Suprapubic skin (tissue), 4 donors: ENCODE measurements around the gene OR9A2. TPM values are rescaled to one million over a fixed set of nuclear protein-coding genes. Genes with fewer than 3 reads are reported as not detected.
A peak's percentile ranks its signal among the peaks of the same experiment; 100 is the strongest.

Experiments used
- DNase-seq, 2 donors: peaks; one replicate each; pipeline ENCODE4 v3.0.0-alpha.2; 2019; ENCODE audit warnings: low spot score in 2 of 2
- H3K27ac ChIP-seq: fragments of 200-600 bp; sonication (generic); one replicate; pipeline ENCODE4 v1.5.1; 2019
- H3K27me3 ChIP-seq: fragments of 200-600 bp; sonication (generic); one replicate; pipeline ENCODE4 v1.5.1; 2019
- H3K36me3 ChIP-seq: fragments of 200-600 bp; sonication (generic); one replicate; pipeline ENCODE4 v1.5.1; 2019
- H3K4me1 ChIP-seq: fragments of 200-600 bp; sonication (generic); one replicate; pipeline ENCODE4 v1.5.1; 2019
- H3K4me3 ChIP-seq: fragments of 200-600 bp; sonication (generic); one replicate; pipeline ENCODE4 v1.5.1; 2019; ENCODE audit warnings: mild to moderate bottlenecking
- H3K9me3 ChIP-seq: fragments of 200-600 bp; sonication (generic); one replicate; pipeline ENCODE4 v1.5.1; 2019
- CTCF ChIP-seq, 2 donors: fragments of 200-600 bp in 1 of 2; fragments of 450-650 bp in 1 of 2; sonication (generic) in 1 of 2; IDR thresholded peaks; one replicate each; pipeline ENCODE4 v1.5.1; 2016 to 2019; ENCODE audit warnings: antibody characterized with exemption in 2 of 2, mild to moderate bottlenecking in 1 of 2, moderate library complexity in 1 of 2
- EP300 ChIP-seq: sonication (generic); formaldehyde crosslinking; IDR thresholded peaks from one replicate; pipeline ENCODE4 v1.6.1; 2017; ENCODE audit warnings: antibody characterized with exemption
- POLR2A ChIP-seq, 2 donors: fragments of 450-650 bp; IDR thresholded peaks; one replicate each; pipeline ENCODE4 v1.6.1; 2017; ENCODE audit warnings: antibody characterized with exemption in 2 of 2, mild to moderate bottlenecking in 2 of 2, moderate library complexity in 2 of 2
- POLR2AphosphoS5 ChIP-seq, 3 donors: sonication (generic); formaldehyde crosslinking; IDR thresholded peaks; one replicate each; pipeline ENCODE4 v1.6.1; 2017; ENCODE audit warnings: antibody characterized with exemption in 3 of 3
- WGBS: methylation state at CpG from one replicate; pipeline ENCODE4 v1.1.5; 2018; 5-methylcytosine and 5-hydroxymethylcytosine counted together
- total RNA-seq, 4 donors: library from RNA; depleted of rRNA; stranded (reverse); fragments of >200 nt; gene quantifications; one replicate each; pipeline ENCODE4 v1.1.0, GENCODE V29; 2016

OR9A2 gene
- total RNA-seq, 4 donors from 2014 or later = 0.64 TPM; not detected in 3

GRCh38 chr7:143015926-143016490, 10.9 kb downstream of the OR9A2 start:
- Histone ChIP-seq H3K4me3 (no peak overlapping the region), H3K9me3 (no peaks in the 10 kb centered on the region), H3K27me3 (no peaks in the 10 kb centered on the region), H3K4me1 (peaks cover 16% of the 10 kb centered on the region), H3K36me3 (no peaks in the 10 kb centered on the region), H3K27ac (no peak overlapping the region)
- DNase-seq = no peak
- TF ChIP-seq CTCF (IDR thresholded peaks at IDR 0.05) (no peak), POLR2AphosphoS5 (IDR thresholded peaks at IDR 0.05) (no peak), POLR2A (IDR thresholded peaks at IDR 0.05) (no peak), EP300 (no peak)
- WGBS = 82% methylated on average over 3 of the region's 3 CpGs

GRCh38 chr7:143015084-143015483, 11.8 kb downstream of the OR9A2 start:
- no peaks in the 10 kb centered on the region for H3K27me3 ChIP-seq
- H3K36me3 ChIP-seq = no peaks in the 10 kb centered on the region
- TF ChIP-seq CTCF (IDR thresholded peaks at IDR 0.05) (no peak), POLR2A (IDR thresholded peaks at IDR 0.05) (no peak), POLR2AphosphoS5 (IDR thresholded peaks at IDR 0.05) (no peak), EP300 (no peak)
- no peak overlapping the region for H3K27ac ChIP-seq
- H3K4me3 ChIP-seq = no peak overlapping the region
- no peak for DNase-seq
- peaks cover 16% of the 10 kb centered on the region for H3K4me1 ChIP-seq
- no peaks in the 10 kb centered on the region for H3K9me3 ChIP-seq
- WGBS = 51% methylated on average over 2 of the region's 2 CpGs

- H3K27ac ChIP-seq = peak overlapping the region; percentile 1
- peaks cover 16% of the 10 kb centered on the region for H3K4me1 ChIP-seq
- H3K27me3 ChIP-seq = no peaks in the 10 kb centered on the region
- H3K4me3 ChIP-seq = no peak overlapping the region
- no peaks in the 10 kb centered on the region for H3K36me3 ChIP-seq
- TF ChIP-seq EP300 (no peak), POLR2AphosphoS5 (IDR thresholded peaks at IDR 0.05) (no peak), POLR2A (IDR thresholded peaks at IDR 0.05) (no peak), CTCF (IDR thresholded peaks at IDR 0.05) (no peak)
- no peaks in the 10 kb centered on the region for H3K9me3 ChIP-seq
- WGBS = 29% methylated on average over 5 of the region's 5 CpGs
- no peak for DNase-seq
These were observed 13.0 kb downstream of the OR9A2 start for GRCh38 chr7:143013893-143014292.

- no peaks in the 10 kb centered on the region for H3K9me3 ChIP-seq
- peak overlapping the region; percentile 1 for H3K27ac ChIP-seq
- H3K4me1 ChIP-seq = peaks cover 16% of the 10 kb centered on the region
- H3K4me3 ChIP-seq = no peak overlapping the region
- no peak for TF ChIP-seq EP300
- TF ChIP-seq CTCF (IDR thresholded peaks at IDR 0.05) = no peak
- no peak for TF ChIP-seq POLR2AphosphoS5 (IDR thresholded peaks at IDR 0.05)
- no peak for TF ChIP-seq POLR2A (IDR thresholded peaks at IDR 0.05)
- WGBS = 86% methylated on average over 1 of the region's 1 CpG
- DNase-seq = no peak
- no peaks in the 10 kb centered on the region for H3K27me3 ChIP-seq
- H3K36me3 ChIP-seq = no peaks in the 10 kb centered on the region
These were observed 13.5 kb downstream of the OR9A2 start for GRCh38 chr7:143013473-143013872.

- peaks cover 16% of the 10 kb centered on the region for H3K4me1 ChIP-seq
- no peak overlapping the region for H3K4me3 ChIP-seq
- 97% methylated on average over 4 of the region's 4 CpGs for WGBS
- TF ChIP-seq EP300 = no peak
- TF ChIP-seq POLR2A (IDR thresholded peaks at IDR 0.05) = no peak
- TF ChIP-seq CTCF (IDR thresholded peaks at IDR 0.05) = no peak
- DNase-seq = no peak
- no peaks in the 10 kb centered on the region for H3K27me3 ChIP-seq
- H3K36me3 ChIP-seq = no peaks in the 10 kb centered on the region
- H3K9me3 ChIP-seq = no peaks in the 10 kb centered on the region
- no peak overlapping the region for H3K27ac ChIP-seq
These were observed 14.5 kb downstream of the OR9A2 start for GRCh38 chr7:143012409-143012808.
